Measurements from ENCODE around the gene C11orf52.

DNA sequence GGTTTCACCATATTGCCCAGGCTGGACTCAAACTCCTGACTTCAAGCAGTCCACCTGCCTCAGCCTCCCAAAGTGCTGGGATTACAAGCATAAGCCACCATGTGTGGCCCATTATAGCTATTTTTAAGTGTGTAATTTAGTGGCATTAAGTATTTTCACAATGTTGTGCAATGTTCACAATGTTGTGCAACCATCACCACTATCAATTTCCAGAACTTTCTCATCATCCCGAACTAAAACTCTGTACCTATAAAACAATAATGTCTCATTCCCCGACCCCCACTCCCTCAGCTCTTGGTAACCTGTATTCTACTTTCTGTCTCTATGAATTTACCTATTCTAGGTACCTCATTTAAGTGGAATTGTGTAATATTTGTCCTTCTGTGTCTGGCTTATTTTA is 31.9 kb upstream of the C11orf52 start:
- TF ChIP-seq, protein P1, sequence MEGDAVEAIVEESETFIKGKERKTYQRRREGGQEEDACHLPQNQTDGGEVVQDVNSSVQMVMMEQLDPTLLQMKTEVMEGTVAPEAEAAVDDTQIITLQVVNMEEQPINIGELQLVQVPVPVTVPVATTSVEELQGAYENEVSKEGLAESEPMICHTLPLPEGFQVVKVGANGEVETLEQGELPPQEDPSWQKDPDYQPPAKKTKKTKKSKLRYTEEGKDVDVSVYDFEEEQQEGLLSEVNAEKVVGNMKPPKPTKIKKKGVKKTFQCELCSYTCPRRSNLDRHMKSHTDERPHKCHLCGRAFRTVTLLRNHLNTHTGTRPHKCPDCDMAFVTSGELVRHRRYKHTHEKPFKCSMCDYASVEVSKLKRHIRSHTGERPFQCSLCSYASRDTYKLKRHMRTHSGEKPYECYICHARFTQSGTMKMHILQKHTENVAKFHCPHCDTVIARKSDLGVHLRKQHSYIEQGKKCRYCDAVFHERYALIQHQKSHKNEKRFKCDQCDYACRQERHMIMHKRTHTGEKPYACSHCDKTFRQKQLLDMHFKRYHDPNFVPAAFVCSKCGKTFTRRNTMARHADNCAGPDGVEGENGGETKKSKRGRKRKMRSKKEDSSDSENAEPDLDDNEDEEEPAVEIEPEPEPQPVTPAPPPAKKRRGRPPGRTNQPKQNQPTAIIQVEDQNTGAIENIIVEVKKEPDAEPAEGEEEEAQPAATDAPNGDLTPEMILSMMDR (conservative IDR thresholded peaks at IDR 0.05; ENCODE audit: low read depth, low read length), result no peak
- TF ChIP-seq, protein P2, sequence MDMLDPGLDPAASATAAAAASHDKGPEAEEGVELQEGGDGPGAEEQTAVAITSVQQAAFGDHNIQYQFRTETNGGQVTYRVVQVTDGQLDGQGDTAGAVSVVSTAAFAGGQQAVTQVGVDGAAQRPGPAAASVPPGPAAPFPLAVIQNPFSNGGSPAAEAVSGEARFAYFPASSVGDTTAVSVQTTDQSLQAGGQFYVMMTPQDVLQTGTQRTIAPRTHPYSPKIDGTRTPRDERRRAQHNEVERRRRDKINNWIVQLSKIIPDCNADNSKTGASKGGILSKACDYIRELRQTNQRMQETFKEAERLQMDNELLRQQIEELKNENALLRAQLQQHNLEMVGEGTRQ (IDR thresholded peaks at IDR 0.05; ENCODE audit: low read depth, low read length), result no peak
- TF ChIP-seq MAFK (IDR thresholded peaks at IDR 0.05; ENCODE audit: low read depth, low read length) (no peak), POLR2A (IDR thresholded peaks at IDR 0.05; ENCODE audit: low read depth, low read length) (no peak), BHLHE40 (IDR thresholded peaks at IDR 0.05; ENCODE audit: low read depth, low read length) (no peak), RAD21 (IDR thresholded peaks at IDR 0.05; ENCODE audit: low read length) (no peak), MXI1 (IDR thresholded peaks at IDR 0.05; ENCODE audit: borderline replicate concordance, low read depth, low read length) (no peak), RCOR1 (IDR thresholded peaks at IDR 0.05; ENCODE audit: insufficient replicate concordance, low read length) (no peak), NFE2L2 (IDR thresholded peaks at IDR 0.05; ENCODE audit: low read depth, low read length) (no peak), SMC3 (IDR thresholded peaks at IDR 0.05; ENCODE audit: low read depth, low read length) (no peak)
